Right ventricle myocardium inferior (tissue), 1 donor: Measurements from ENCODE around the gene MAGEA9B. TPM values are rescaled to one million over a fixed set of nuclear protein-coding genes. Genes with fewer than 3 reads are reported as not detected.
"Not testable (repeated sequence)": the region's sequence is repeated elsewhere in the genome, so short reads cannot be mapped to it uniquely, and the experiment has no call there.

ENCODE experiments used
- ATAC-seq: fragments of 200-7000 bp; cut with Tn5 transposase; one replicate; pipeline ENCODE4 v1.9.1; 2020; ENCODE audit warnings: mild to moderate bottlenecking, moderate library complexity
- DNase-seq: peaks from one replicate; pipeline ENCODE4 v3.0.0; 2021; ENCODE audit errors: missing footprints
- intact Hi-C: fragments of 100-400 bp; cut with DNase I; formaldehyde crosslinking; loops from one replicate; pipeline ENCODE4 v1.11.0; 2022
- total RNA-seq: library from RNA; stranded (reverse); fragmentation: NEBNext Ultra II Directional; extraction: Animal tissue kit (Norgen Biotek cat#: 25700); gene quantifications from one replicate; pipeline ENCODE4 v1.2.1, GENCODE V29; 2021
- donor health status: DM: no; HTN: yes; CAD: no; lungs with severe emphysema.

MAGEA9B gene
- total RNA-seq, 1 donor from 2014 or later, result not detected

GRCh38 chrX:149585631-149586030 lies 1.6 kb downstream of the MAGEA9B start:
- ATAC-seq, result not testable (repeated sequence)

GRCh38 chrX:149573456-149573855 lies 13.8 kb downstream of the MAGEA9B start:
- DNase-seq, ATAC-seq, intact Hi-C loops: not testable (repeated sequence)

More at GRCh38 chrX:149585631-149586030, 1.6 kb downstream of the MAGEA9B start:
- intact Hi-C loops, DNase-seq: not testable (repeated sequence)

DNA sequence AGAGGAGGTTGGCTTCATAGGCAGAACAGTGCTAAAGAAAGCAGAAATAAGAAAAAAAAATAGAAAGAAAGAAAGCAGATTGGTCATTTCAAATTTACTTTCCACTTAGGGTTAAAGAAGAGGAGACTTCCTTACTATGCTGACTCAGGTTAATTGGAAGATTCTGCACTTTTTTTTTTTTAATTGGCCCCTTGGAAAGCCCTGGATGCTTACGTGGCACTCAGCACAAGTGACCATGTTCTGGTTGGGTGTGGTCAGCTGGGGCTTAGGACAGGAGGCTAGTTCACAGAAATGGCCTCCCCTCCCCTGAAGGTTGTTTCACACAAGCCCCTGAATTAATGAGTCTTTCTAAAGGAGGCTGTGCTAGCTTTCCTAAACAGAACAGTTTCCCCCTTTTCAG lies 14.5 kb downstream of the MAGEA9B start:
- intact Hi-C loops, result no loop called here
- no peak for DNase-seq
- no peak for ATAC-seq

GRCh38 chrX:149571770-149572169 lies 15.5 kb downstream of the MAGEA9B start:
- DNase-seq (no peak), ATAC-seq (no peak)
- intact Hi-C loops, result no loop called here

- ATAC-seq, result no peak
- no peak for DNase-seq
- intact Hi-C loops, result no loop called here
Observed at GRCh38 chrX:149570668-149571067, 16.6 kb downstream of the MAGEA9B start.

- intact Hi-C loops, result no loop called here
- no peak for ATAC-seq
- no peak for DNase-seq
Observed at GRCh38 chrX:149569770-149570169, 17.5 kb downstream of the MAGEA9B start.

DNA sequence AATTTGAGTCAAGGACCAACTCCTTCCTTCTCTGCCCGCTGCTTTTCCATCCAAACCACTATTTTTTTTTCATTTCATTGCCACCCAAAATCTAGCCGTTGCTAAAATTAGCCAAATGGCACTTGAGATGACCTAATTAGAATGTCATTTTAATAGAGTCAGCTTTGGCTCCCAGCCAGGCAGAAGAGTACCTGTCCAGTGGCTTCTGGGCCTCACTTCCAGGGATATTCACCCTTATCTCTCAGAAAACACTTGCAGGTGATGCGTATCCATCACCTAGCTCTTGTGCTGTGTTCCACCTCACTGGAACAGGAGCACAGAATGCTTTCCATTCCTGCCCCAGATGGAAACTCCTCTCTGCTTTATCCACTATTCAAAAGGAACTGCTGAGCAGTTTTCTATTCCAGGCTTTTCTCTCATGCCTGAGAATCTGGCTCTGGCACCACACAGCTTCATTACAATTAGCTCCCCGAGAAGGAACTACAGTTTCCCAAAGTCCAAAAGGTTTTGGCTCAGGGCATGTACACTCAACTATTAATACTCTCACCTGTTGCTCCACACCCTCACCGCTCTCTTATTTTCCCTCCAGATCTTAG lies 18.5 kb downstream of the MAGEA9B start:
- ATAC-seq, result no peak

GRCh38 chrX:149567621-149568417 lies 19.4 kb downstream of the MAGEA9B start:
- DNase-seq, result peak; percentile 20
- no peak for ATAC-seq
- intact Hi-C loops, result no loop called here

More for the DNA sequence above, 18.5 kb downstream of the MAGEA9B start:
- no peak for DNase-seq
- intact Hi-C loops, result no loop called here

DNA sequence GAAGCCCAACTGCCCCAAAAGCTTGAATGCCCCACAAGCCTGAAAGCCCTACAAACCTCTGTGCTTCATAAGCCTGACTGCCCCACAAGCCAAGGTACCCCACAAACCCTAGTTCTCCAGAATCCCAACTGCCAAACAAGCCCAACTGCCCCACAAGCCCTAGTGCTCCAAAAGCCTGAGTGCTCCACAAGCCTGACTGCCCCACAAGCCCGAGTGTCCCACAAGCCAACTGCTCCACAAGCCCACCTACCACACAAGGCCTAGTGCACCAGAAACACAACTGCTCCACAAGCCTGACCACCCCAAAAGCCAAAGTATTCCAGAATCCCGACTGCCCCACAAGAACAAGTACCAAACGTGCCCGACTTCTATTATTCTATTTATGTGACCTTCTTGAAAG lies 23.9 kb downstream of the MAGEA9B start:
- no peak for ATAC-seq
- intact Hi-C loops, result no loop called here

DNA sequence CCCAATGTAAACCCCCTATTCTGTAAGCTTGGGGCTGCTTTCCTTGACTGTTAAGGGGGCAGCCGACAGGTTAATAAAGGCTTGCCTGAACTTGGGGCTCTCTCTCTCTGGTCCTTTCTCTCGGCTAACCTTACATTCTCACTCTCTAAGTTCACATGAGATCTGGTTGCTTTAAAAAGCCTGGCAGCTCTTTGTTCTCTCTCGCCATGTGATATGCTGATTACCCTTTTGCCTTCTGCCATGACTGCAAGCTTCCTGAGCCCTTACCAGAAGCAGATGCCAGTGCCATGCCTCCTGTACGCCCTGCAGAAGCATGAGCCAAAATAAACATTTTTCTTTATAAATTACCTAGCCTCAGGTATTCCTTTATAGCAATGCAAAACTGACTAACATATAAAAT lies 32.0 kb downstream of the MAGEA9B start:
- intact Hi-C loops, DNase-seq, ATAC-seq: not testable (repeated sequence)

More for the DNA sequence above, 23.9 kb downstream of the MAGEA9B start:
- DNase-seq, result no peak

GRCh38 chrX:149551939-149552248 lies 35.4 kb downstream of the MAGEA9B start:
- DNase-seq, ATAC-seq, intact Hi-C loops: not testable (repeated sequence)

DNA sequence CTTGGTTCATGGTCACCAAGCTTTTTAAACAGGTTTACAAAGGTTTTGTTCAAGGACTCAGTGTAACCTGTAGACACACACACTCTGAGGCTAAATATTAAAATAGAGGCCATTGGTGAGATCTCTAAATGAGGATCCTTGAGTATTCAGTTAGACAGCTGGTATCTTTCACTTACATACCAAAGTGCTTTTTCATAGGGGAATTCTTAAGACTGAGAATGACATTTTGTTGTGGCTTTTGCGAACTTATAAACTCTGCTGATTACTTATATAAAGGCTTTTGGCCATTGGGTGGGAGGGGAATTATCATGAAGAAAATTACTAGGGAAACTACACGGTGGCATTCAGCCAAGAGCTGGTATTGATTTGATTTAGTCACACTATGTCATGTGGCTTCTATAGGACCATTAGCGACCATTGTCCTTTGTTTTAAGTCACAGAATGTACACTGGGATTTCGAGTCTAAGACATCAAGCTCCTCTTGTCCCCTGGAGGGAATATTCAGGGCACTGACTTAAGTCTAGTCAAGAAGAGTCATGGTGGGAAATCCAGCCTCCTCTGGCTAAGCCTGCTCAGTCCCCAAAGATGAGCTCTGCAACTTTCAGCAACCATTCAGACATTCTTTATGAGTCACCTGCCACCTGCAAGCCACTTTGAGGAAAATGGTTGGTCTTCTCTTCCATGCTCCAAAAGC lies 35.9 kb downstream of the MAGEA9B start:
- DNase-seq, ATAC-seq, intact Hi-C loops: not testable (repeated sequence)

GRCh38 chrX:149550454-149550853 lies 36.8 kb downstream of the MAGEA9B start:
- intact Hi-C loops, DNase-seq, ATAC-seq: not testable (repeated sequence)

DNA sequence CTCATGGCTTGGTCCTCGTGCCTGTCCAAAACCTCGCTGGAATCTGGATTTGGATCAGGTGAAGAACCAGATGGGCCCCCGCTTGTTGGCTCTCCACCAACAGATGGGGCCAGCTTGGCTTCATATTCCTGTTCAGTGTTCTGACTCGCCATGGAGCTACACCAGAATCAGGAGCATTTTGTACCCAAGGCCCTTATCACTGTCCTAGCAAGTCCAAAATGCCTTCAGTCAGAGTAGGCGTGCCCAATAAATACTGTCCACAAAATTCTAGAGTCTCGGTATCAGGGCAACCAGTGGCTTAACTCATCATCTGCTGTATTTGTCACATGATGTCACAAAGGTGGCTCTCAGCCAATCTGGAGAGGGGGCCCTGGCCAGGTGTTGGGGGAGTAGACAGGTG lies 37.6 kb downstream of the MAGEA9B start, which contains the start of gene HSFX3:
HSFX3 (minus strand) TSS at position 224 of the 400 bp plus-strand sequence; CDS start at position 152, 72 bp downstream.
- ATAC-seq, intact Hi-C loops, DNase-seq: not testable (repeated sequence)

DNA sequence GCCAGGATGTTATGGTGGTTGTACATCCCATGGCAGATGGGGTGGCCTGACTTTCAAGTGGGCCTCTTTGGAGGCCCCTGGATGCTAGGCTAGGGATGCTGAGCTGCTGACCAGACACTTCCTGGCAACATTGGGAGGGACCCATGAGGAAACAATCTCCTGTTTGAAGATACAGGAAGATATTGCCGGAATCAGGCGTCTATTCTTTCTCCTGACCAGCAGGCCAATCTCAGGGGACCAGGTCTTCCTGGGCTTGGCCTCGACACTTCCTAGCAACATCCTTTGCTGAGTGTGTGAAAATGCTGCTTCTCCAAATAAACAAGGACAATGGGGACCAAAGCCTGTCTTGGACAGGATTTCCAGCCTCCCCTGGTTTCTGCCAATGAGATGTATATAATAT lies 39.5 kb downstream of the MAGEA9B start:
- ATAC-seq, intact Hi-C loops, DNase-seq: not testable (repeated sequence)

- intact Hi-C loops, ATAC-seq: not testable (repeated sequence)
Observed at GRCh38 chrX:149546962-149547361, 40.3 kb downstream of the MAGEA9B start.

GRCh38 chrX:149545545-149546543 lies 41.4 kb downstream of the MAGEA9B start:
- DNase-seq, ATAC-seq, intact Hi-C loops: not testable (repeated sequence)

More at GRCh38 chrX:149546962-149547361, 40.3 kb downstream of the MAGEA9B start:
- DNase-seq, result not testable (repeated sequence)

DNA sequence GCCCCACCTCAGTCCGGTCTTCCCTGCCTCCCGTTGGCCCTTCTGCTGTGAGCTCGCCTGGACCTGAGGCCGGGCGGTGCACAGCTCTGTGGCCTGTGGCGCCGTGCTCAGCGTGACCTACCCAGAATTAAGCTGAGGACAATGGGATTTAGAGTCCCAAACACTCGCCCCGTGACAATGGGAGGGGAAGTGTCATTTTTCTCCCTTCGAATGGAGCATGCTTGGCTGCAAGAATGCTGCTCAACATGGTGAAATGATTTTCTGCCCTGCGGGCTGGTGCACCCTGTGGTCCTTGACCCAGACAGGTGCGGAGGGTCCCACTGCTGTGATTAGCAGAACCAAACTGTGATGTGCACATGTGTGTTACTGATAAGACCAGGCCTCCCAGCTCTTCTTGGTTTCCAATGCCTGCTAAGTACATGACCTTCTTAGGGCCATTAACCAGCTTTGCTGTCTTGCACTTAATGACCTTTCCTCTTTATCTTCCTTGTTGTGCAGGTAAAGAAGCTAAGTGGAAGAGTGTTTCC lies 45.7 kb downstream of the MAGEA9B start:
- intact Hi-C loops, result loop anchor here (2.0 kb wide), 1 partner anchor 37 kb away; the partner anchor contains the start of gene IDS
- no peak for DNase-seq
- no peak for ATAC-seq
